Ishikawa (cell line): Measurements from ENCODE around the gene LMAN1L.

Experiments used
- CEBPB ChIP-seq: IDR thresholded peaks from 2 replicates; pipeline ENCODE4 v1.6.1; 2012
- EP300 ChIP-seq: IDR thresholded peaks from 2 replicates; pipeline ENCODE4 v1.6.1; 2012; ENCODE audit warnings: borderline replicate concordance
- NFIC ChIP-seq: IDR thresholded peaks from 2 replicates; pipeline ENCODE4 v1.6.1; 2012
- TAF1 ChIP-seq: IDR thresholded peaks from 2 replicates; pipeline ENCODE4 v1.6.1; 2012; ENCODE audit warnings: low read depth, mild to moderate bottlenecking
- TEAD4 ChIP-seq: IDR thresholded peaks from 2 replicates; pipeline ENCODE4 v1.6.1; 2012

DNA sequence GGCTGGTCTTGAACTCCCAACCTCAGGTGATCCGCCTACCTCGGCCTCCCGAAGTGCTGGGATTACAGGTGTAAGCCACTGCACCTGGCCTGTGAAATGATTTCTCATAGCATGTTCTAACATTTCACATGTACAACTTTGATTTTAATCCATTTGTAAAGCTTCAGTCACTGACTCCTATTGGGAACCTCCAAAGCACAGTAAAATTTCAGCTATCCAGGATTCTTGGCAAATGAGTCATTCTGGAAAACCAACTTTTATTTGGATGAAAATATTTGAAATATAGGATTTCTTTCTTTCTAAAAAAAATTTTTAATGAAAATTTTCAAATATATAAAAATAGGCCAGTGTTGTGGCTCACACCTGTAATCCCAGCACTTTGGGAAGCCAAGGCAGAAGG, 2.7 kb upstream of the LMAN1L start:
- TF ChIP-seq CEBPB (no peak), TEAD4 (no peak), NFIC (no peak), TAF1 (no peak), EP300 (no peak)
